Left colon (tissue), 2 donors: ENCODE data around the gene BAX. TPM values are rescaled to one million over a fixed set of nuclear protein-coding genes. Genes with fewer than 3 reads are reported as not detected.

Experiments used
- ATAC-seq: fragments of 200-7000 bp; cut with Tn5 transposase; one replicate; pipeline ENCODE4 v1.9.1; 2020; ENCODE audit warnings: mild to moderate bottlenecking, moderate library complexity
- DNase-seq, 2 donors: peaks; one replicate each; pipeline ENCODE4 v3.0.0-alpha.2; 2020
- intact Hi-C, 2 donors: fragments of 100-400 bp; cut with DNase I in 1 of 2; cut with micrococcal nuclease in 1 of 2; formaldehyde crosslinking; loops; one replicate each; pipeline versions ENCODE4 v1.11.2 to v1.14.0; 2022; cut with DNase I, micrococcal nuclease
- total RNA-seq, 2 donors: library from RNA; stranded (reverse); fragmentation: NEBNext Ultra II Directional; extraction: Animal tissue kit (Norgen Biotek cat#: 25700); gene quantifications; one replicate each; pipeline ENCODE4 v1.2.1, GENCODE V29; 2021
- donor health status: DM: no; HTN: no; CAD: no.
- donor health status: DM: yes; HTN: yes; CAD: no.

Gene BAX
- total RNA-seq, 2 donors from 2014 or later, result 128 to 174 TPM

DNA sequence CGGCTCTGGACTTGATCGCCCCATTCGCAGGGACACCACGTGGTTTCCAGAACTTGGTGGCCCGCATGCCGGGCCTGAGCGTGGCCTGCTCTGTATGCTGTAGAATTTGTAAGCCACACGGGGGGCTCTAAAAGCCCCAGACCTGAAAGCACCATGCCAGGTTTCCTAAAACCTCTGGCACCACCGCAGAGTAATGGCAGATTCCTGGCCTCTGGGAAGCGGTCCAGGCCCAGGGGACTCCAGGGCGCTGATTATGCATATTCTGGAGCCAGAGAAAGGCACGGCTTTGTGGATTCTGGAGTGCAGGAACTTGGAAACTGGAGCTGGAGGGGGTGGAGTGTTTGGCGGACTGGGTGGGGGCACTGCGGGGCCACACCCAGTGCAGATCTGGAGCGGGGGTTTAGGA is 14.1 kb downstream of the BAX start:
- DNase-seq (no peak), ATAC-seq (no peak)
- intact Hi-C loops, result loop anchor here in 1 of 2 donors (10.0 kb wide), 1 partner anchor 94 kb away; the partner anchor contains the start of gene PPP1R15A

DNA sequence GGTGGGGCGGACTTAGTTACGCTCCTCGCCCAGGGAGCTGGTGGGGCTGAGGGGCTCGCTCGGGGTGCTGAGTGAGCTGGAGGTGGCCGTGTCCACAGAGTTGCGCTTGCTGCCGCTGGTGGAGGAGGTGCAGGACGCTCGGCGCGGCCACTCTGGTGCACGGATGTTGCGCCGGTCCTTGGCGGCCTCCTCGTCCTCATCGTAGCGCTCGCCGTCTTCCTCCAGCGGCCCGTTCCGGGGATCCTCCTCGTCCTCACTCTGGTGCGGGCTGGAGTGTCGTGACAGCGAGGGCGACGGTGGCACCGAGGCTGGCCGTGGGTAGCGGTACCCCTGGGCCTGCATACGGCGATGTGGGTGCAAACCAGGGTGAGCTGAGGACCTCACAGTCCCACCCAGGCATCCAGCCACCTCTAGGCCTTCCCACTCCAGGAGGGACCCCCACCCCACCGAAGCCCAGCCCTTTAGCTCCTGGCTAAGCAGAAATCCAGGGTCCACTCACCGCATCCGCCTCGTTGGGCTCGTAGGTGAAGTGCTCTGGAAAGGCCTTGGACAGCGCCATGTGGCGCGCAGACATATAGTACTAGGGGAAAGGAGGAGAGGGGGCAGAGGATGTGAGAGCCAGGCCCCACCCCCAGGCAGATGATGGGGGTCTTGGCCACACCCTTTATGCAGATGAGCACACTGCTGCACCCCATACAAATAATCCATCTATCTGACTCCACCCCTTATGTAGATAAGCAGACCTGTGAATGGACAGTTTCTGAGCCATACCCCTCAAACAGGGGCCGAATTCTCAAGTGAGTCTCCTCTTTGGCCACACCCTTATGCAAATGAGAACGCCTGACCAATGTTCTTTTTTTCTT is 14.8 kb downstream of the BAX start:
- DNase-seq (no peak), ATAC-seq (no peak)
- intact Hi-C loops, result loop anchor here in 1 of 2 donors (5.0 to 10.0 kb wide), 2 partner anchors 95 to 177 kb away; partner anchors contain the start of gene PPP1R15A

DNA sequence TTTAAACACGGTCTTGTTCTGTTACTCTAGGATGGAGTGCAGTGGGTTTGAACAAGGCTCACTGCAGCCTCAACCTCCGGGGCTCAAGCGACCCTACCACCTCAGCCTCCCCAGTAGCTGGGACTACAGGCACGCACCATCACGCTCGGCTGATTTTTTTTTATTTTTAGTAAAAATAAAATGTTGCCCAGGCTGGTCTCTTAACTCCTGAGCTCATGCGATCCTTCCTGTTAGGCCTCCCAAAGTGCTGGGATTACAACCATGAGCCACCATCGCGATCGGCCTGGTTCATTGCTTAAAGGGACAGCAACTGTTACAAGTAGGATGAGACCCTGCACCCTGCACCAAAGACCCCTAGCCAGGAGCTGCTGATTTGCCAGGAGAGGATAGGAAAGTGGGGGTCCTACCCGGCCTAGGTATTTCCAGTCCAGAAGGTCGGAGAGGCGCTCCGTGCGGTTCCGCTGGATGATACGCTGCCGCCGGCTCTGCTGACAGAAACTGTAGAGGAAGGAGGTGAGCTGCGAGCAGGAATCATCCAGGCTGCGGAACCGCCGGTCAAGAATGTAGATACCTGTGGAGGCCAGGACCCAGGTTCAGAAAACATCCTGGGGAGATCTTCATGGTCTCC is 15.6 kb downstream of the BAX start:
- DNase-seq, result no peak
- intact Hi-C loops, result loop anchor here in 1 of 2 donors (5.0 kb wide), 1 partner anchor 178 kb away; no protein-coding TSS in a partner anchor
- no peak for ATAC-seq

DNA sequence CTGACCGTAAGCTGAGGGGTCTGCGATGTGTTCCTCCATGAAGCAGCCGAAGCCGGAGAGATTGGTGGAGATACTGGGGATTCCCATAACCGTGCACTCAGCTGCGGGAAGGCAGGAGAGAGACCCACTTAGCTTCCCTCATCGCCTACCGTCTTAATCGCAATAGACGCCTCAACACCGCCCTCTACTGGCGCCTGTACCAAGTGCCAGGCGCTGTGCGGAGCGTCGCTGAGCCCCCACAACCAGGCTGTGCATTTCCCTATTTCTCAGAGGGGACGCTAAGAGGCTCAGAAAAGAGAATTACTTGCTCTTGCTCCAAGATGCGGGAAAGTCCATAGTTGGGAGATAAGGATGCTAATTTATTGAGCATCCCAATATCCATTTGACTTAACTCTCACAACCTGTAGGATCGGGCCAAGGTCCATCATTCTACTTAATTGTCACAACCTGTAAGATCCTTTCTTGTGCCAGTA is 16.3 kb downstream of the BAX start:
- intact Hi-C loops, result loop anchor here in 1 of 2 donors (5.0 kb wide), 1 partner anchor 179 kb away; no protein-coding TSS in a partner anchor
- DNase-seq (peak; percentile 61 to 93), ATAC-seq (peak; percentile 61)

DNA sequence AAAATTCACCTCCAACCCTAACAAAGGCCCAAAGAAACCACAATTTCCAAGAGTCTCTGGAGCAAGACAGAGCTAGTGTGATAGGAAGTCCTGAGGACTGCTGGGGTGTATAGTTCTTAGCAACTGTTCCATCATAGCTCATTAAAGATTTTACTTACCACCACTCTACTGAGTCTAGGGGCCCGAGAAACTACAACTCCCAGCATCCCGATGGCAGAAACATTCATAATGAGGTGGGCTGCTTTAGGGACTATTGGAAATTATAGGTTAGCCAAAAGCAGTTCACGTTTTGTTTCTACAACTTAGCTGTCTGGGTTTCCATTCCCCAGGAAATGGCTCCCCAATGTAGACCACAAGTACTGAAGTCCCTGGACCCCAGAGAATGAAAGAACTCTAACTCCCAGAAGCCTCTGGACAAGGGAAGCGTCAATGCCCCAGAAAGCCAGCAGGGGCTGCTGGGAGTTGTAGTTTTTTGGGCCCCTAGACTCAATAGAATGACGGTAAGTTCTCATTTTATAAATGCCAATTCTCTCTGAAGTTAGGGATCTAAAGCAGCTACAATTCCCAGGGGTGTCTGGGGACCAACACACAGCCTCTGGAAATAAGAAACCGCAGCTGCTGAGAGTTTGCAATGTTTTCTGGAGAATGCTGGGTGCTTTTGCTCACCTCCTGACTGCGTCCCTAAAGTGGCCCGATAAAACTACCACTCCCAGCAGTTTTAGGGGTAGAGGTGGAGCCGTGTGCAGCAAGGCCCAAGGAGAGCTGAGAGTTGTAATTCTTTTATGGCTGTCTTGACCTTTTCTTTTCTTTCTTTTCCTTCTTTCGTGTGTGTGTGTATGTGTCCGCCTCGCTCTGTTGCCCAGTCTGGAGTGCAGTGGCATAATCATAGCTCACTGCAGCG is 21.5 kb downstream of the BAX start:
- peak; percentile 16 for ATAC-seq
- peak in 1 of 2 donors; percentile 33 for DNase-seq
- intact Hi-C loops, result no loop called here

DNA sequence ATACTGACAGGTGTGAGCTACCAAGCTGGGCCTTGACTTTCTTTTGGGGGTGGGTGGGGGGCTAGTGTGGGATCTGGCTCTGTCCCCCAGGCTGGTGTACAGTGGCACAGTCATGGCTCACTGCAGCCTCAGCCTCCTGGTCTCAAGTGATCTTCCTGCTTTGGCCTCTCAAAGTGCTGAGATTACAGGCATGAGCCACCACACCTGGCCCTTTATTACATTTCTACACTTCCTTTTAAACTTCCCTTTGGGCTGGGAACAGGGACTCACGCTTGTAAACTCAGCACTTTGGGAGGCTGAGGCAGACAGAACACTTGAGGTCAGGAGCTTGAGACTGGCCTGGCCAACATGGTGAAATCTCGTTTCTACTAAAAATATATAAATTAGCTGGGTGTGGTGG is 22.4 kb downstream of the BAX start:
- DNase-seq (no peak), ATAC-seq (peak; percentile 55)
- intact Hi-C loops, result no loop called here

DNA sequence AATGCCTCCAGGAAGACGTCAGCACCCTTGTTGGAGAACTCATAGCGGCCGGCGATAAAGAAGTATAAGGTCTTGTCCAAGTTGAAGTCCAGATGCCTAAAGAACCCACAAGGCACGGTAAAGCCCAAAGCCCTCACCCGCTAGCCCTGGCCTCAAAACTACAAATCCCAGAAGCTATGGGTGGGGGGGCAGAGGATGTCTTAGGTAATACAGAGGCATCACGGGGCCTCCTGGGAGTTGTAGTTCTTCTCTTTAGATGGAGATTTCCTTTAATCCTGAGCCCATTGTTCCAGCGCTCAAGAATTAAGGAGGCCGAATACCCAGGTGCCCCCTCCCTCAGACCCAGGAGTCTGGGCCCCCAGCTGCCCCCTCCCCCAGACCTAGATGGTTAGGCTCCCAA is 27.6 kb downstream of the BAX start:
- ATAC-seq (no peak), DNase-seq (no peak)
- intact Hi-C loops, result no loop called here

DNA sequence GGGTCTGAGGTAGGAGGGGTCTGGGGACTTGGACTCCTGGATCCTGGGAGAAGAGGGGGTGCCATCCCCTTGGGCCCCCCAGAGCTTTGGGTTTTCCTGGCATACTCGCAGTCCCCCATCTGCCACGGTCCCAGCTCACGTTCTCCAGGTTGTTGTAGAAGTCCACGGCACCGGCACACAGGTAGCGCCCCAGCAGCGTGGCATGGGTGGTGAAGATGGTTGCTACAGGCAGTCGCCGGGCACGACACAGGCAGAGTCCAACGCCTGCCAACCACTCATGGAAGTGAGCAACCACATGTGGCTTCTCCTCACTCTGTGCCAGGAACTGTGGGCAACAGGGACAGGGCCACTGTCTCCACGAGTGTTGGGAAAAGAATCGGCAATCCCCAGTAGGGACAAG is 31.0 kb downstream of the BAX start:
- DNase-seq, result no peak
- intact Hi-C loops, result no loop called here
- ATAC-seq, result no peak

DNA sequence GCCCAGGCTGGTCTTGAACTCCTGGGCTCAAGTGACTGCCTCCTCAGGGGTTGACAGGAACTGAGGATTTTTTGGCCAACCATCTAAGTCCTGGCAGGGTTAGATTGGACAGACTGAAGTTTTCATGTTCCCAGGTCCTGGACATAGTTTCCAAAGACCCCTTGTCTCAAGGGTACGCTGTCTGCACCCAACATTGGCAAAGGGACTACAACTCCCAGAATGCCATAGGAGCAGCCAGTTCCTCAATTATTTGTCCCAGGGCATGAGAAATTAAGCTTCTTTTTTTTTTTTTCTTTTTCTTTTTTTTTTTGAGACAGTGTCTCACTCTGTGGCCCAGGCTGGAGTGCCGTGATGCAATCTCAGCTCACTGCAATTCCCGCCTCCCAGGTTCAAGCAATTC is 31.5 kb downstream of the BAX start:
- no peak for DNase-seq
- ATAC-seq, result no peak
- intact Hi-C loops, result no loop called here

DNA sequence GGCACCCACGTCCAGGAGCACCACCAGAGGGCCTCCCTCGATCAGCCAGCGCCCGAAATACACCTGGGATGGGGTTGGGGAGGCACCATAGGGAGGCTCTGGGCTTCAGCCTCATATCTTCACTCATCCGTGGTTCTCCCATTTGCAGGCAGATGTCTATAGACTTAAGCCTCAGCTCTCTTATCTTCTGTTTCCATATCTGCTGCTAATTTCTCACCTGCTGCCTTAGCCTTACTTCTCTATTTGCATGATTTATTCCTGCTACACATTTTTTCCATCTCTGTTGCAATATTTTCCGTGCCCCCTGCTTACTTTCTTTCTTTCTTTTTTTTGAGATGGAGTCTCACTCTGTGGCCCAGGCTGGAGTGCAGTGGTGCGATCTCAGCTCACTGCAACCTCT is 32.6 kb downstream of the BAX start:
- intact Hi-C loops, result no loop called here
- DNase-seq (no peak), ATAC-seq (no peak)

DNA sequence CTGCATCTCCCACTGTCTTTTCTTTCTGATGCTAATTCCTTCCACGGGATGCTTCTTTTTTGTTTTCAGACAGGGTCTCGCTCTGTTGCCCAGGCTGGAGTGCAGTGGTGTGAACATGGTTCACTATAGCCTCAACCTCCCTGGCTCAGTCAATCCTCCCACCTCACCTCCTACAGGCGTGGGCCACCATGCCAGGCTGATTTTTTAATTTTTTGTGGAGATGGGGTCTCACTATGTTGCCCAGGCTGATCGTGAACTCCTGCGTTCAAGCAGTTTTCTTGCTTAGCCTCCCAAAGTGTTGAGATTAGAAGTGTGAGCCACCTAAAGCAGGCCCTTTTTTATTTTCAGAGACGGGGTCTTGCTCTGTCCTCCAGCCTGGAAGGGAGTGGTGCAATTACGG is 33.6 kb downstream of the BAX start:
- intact Hi-C loops, result no loop called here
- ATAC-seq, result no peak
- no peak for DNase-seq

DNA sequence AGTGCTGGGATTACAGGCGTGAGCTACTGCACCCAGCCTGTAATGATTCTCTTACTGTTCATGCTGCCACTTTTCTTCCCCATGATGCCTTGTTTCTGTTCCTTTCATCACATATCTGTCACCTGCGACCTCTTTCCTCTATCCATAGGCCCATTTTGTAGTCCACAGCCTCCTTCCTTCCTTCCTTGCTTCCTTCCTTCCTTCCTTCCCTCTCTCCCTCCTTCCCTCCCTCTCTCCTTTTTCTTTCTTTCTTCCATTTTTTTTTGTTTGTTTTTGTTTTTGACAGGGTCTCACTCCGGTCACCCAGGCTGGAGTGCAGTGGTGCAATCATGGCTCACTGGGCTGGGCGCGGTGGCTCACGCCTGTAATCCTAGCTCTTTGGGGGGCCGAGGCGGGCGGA is 34.2 kb downstream of the BAX start:
- DNase-seq, result no peak
- no peak for ATAC-seq
- intact Hi-C loops, result no loop called here

DNA sequence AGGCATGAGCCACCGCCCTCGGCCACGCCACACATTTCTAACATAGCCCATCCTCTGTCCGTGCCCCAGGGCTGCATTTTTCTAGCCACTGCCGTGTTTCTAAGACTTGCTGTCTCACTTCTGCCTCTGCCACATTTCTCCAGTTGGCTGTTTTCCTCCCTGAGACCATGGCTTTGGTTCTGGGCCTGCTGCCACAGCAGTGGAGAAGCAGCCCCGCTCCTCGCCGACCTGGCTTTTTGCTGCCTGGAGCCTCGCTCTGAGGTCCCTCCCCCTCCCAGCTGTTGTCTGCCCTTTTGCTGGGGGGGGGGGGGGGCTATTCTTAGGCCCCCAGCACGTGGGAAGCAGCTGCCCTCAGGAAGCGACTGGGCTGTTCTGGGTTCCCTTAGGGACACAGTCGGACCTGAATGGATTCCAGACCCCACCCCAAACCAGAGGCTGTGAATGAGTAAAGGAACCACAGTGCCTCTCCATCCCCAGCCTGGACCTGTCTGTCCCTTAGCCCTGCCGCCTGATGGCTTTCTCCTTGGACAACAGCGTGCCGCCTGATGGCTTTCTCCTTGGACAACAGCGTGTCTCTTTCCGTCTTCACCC is 35.1 kb downstream of the BAX start:
- DNase-seq (no peak), ATAC-seq (no peak)
- intact Hi-C loops, result no loop called here

DNA sequence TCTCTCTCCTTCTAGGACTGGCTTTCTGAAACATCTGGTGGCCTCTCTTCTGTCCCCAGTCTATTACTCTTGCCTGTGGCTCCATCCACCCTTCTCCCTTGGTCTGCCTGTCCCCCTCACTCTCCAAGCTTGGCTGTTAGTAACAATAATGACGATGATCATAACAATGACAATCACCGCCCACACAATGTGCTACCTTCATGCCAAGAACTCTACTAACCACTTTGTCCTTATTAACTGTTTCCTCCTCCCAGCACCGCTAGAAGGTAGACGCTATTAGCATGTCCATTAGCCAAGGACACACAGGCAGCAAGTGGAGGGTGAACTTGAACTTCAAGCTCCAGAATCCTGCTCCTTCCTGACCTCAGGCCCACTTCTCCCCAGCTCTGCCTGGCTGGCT is 35.7 kb downstream of the BAX start:
- DNase-seq (no peak), ATAC-seq (no peak)
- intact Hi-C loops, result no loop called here

DNA sequence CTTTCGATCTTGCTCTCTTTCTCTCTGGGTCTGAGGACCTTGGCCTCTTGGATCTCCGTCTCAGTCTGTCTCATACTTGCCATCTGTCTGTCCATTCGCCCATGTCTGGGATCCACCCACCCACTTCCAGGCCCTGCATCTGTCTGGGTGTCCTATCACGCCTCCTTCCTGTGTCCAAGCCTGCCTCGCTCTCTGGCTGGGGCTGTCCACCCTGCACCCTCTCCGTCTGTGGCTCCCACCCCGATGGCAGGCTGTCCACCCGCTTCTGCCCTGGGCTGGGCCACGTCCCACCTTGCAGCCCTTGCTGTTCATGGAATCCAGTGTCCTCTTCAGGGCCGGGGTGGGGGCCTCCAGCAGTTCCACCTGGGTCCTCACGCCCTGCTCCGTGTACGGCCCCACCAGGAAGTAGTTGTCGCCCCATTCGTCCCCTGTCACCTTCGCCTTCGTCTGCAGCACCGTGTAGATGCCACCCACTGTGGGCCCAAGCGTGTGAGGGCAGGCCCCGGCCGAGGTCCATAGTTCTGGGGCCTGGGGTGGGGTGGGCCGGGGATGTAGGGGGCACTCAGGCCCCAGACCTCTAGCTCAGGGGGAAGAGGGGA is 36.4 kb downstream of the BAX start:
- intact Hi-C loops, result no loop called here
- no peak for DNase-seq
- ATAC-seq, result no peak

DNA sequence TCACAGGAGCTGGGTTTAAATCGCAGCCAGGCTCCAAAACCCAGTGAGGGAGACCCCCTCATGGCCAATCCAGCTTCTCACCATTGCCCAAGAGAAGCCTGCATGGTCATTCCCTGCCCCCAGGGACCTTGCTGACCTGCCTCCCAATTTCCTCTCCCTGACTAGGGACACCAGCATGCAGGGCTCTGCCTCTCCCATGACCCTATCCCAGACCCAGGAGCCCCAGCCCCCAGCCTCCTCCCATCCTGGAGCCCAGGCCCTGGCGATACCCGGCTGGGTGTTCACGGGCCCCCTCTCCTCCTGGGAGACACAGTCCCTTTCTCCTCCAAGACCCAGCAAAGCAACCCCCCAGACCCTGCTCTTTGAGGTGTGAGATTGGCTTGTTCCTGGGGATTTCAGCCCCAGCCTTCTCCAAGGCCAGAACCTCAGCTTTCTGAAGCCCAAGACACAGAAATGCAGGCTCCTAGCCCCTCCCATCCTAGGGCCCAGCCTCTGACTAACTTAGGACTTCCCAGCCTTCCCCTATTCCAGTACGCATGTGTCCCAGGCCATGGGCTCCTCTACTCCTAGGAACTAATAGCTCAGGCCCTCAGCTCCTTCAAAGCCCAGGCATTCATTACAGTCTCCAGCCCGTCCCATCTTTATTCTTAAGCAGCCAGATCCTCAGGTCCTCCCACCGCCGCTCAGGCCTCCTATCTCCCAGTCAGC is 37.4 kb downstream of the BAX start:
- peak; percentile 50 for ATAC-seq
- intact Hi-C loops, result no loop called here
- DNase-seq, result peak; percentile 63 to 75

DNA sequence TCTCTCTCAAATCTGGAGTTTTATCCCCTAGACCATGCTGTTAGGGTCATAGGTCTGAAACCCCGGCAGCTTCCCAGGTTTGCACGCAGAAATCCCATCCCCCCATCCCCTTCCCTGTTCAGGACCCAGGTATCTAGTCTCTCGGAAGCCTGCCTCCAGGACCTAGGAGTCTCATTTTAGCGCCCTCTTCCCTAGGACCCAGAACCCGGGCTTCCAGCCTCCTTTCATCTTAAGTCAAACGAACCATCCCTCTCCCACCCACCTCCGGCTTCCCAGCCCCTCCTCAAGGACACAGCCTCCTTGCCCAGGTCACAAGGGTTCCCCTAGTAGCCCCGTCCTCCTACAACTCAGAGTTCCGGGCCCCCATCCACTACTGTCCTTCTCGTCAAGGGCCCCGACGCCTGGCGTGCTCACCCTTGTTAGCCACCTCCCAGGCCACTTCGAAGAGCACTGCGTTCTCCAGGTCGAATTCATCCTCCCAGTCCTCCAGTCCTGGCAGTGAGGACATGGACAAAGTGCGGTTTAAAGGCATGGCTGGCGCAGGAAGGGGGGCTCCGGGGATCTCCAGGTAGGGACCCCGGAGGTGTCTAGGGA is 38.0 kb downstream of the BAX start:
- intact Hi-C loops, result no loop called here
- ATAC-seq, result peak; percentile 17
- DNase-seq, result peak in 1 of 2 donors; percentile 47
